Osteocyte (in vitro differentiated cells): Measurements from ENCODE around the gene AVPR1B. TPM values are rescaled to one million over a fixed set of nuclear protein-coding genes. Genes with fewer than 3 reads are reported as not detected.

Experiments
- DNase-seq: peaks from one replicate; pipeline ENCODE4 v3.0.0; 2021; ENCODE audit warnings: mixed read lengths; ENCODE audit not compliant: unreplicated experiment; ENCODE audit errors: extremely low spot score
- H3K27ac Mint-ChIP-seq: one replicate; pipeline ENCODE4 v1.8.0; 2021; ENCODE audit warnings: mild to moderate bottlenecking, mixed read lengths; ENCODE audit not compliant: unreplicated experiment
- H3K27me3 Mint-ChIP-seq: one replicate; pipeline ENCODE4 v1.8.0; 2021; ENCODE audit warnings: mixed read lengths; ENCODE audit not compliant: unreplicated experiment
- H3K36me3 Mint-ChIP-seq: one replicate; pipeline ENCODE4 v1.8.0; 2021; ENCODE audit warnings: mixed read lengths; ENCODE audit not compliant: unreplicated experiment
- H3K4me1 Mint-ChIP-seq: one replicate; pipeline ENCODE4 v1.8.0; 2021; ENCODE audit warnings: mixed read lengths; ENCODE audit not compliant: unreplicated experiment
- H3K4me3 Mint-ChIP-seq: one replicate; pipeline ENCODE4 v1.8.0; 2021; ENCODE audit warnings: mild to moderate bottlenecking, moderate library complexity, mixed read lengths; ENCODE audit not compliant: unreplicated experiment
- H3K9me3 Mint-ChIP-seq: one replicate; pipeline ENCODE4 v1.8.0; 2021; ENCODE audit warnings: mixed read lengths; ENCODE audit not compliant: unreplicated experiment
- CTCF ChIP-seq: fragments of 200-600 bp; sonication (generic); IDR thresholded peaks from 2 replicates; pipeline ENCODE4 v1.5.0; 2021; ENCODE audit warnings: antibody characterized with exemption, mild to moderate bottlenecking, moderate library complexity
- total RNA-seq: library from RNA; stranded (reverse); gene quantifications from 2 replicates; pipeline ENCODE4 v1.2.1, GENCODE V29; 2021

The AVPR1B gene
- total RNA-seq, 1 donor from 2014 or later = not detected

- TF ChIP-seq CTCF = no peak
- Mint-ChIP-seq H3K4me3 (no peak overlapping the region), H3K9me3 (no peaks in the 10 kb centered on the region), H3K4me1 (peaks cover 10% of the 10 kb centered on the region), H3K36me3 (no peaks in the 10 kb centered on the region), H3K27ac (no peak overlapping the region), H3K27me3 (peaks cover 21% of the 10 kb centered on the region)
- peak; percentile 48 for DNase-seq
These were observed 13.8 kb upstream of the AVPR1B start for GRCh38 chr1:206131037-206131436.

GRCh38 chr1:206128196-206128595 lies 11.0 kb upstream of the AVPR1B start:
- Mint-ChIP-seq H3K27ac (no peak overlapping the region), H3K9me3 (peaks cover 7% of the 10 kb centered on the region), H3K4me3 (no peak overlapping the region), H3K36me3 (no peaks in the 10 kb centered on the region), H3K27me3 (peaks cover 25% of the 10 kb centered on the region), H3K4me1 (peaks cover 10% of the 10 kb centered on the region)
- DNase-seq = peak; percentile 73
- TF ChIP-seq CTCF = no peak

GRCh38 chr1:206127336-206127735 lies 10.1 kb upstream of the AVPR1B start:
- Mint-ChIP-seq H3K27ac (no peak overlapping the region), H3K36me3 (no peaks in the 10 kb centered on the region), H3K27me3 (peaks cover 29% of the 10 kb centered on the region), H3K4me1 (peaks cover 10% of the 10 kb centered on the region), H3K9me3 (peaks cover 13% of the 10 kb centered on the region), H3K4me3 (no peak overlapping the region)
- no peak for TF ChIP-seq CTCF
- DNase-seq = peak; percentile 51

GRCh38 chr1:206125346-206125745 lies 8.2 kb upstream of the AVPR1B start:
- H3K27ac Mint-ChIP-seq = no peak overlapping the region
- H3K36me3 Mint-ChIP-seq = no peaks in the 10 kb centered on the region

GRCh38 chr1:206122686-206123085 lies 5.5 kb upstream of the AVPR1B start:
- no peak for TF ChIP-seq CTCF
- no peak overlapping the region for H3K4me3 Mint-ChIP-seq
- H3K27ac Mint-ChIP-seq = no peak overlapping the region
- H3K4me1 Mint-ChIP-seq = peaks cover 4% of the 10 kb centered on the region
- DNase-seq = no peak
- H3K27me3 Mint-ChIP-seq = peaks cover 63% of the 10 kb centered on the region
- peaks cover 33% of the 10 kb centered on the region for H3K9me3 Mint-ChIP-seq
- no peaks in the 10 kb centered on the region for H3K36me3 Mint-ChIP-seq

More at GRCh38 chr1:206125346-206125745, 8.2 kb upstream of the AVPR1B start:
- H3K27me3 Mint-ChIP-seq = peaks cover 46% of the 10 kb centered on the region
- peaks cover 10% of the 10 kb centered on the region for H3K4me1 Mint-ChIP-seq
- no peak for TF ChIP-seq CTCF
- DNase-seq = no peak
- peaks cover 28% of the 10 kb centered on the region for H3K9me3 Mint-ChIP-seq
- H3K4me3 Mint-ChIP-seq = no peak overlapping the region
